Keratinocyte (primary cell): ENCODE data around the gene JOSD2. TPM values are rescaled to one million over a fixed set of nuclear protein-coding genes. Genes with fewer than 3 reads are reported as not detected.

Experiments used
- DNase-seq: peaks from one replicate; pipeline ENCODE4 v3.0.0-alpha.2; 2011; ENCODE audit warnings: low read depth, missing footprints, low spot score
- FAIRE-seq: peaks from 2 replicates; lab custom pipeline; 2011; peaks lifted over from hg19 to GRCh38; lab: Jason Lieb, UNC
- H2AFZ ChIP-seq: 2 replicates; pipeline ENCODE4 v1.6.0; 2012; ENCODE audit warnings: low read length, control low read depth, inconsistent platforms; ENCODE audit not compliant: control insufficient read depth
- H3K27ac ChIP-seq: 2 replicates; pipeline ENCODE4 v1.5.1; 2011; ENCODE audit warnings: low read length; ENCODE audit not compliant: control insufficient read depth, insufficient read depth
- H3K27me3 ChIP-seq: 3 replicates; pipeline ENCODE4 v1.6.0; 2011; ENCODE audit warnings: low read length; ENCODE audit not compliant: control insufficient read depth, insufficient read depth; ENCODE audit errors: extremely low read depth
- H3K36me3 ChIP-seq, 2 experiments: 2 replicates in 1 of 2; 3 replicates in 1 of 2; pipeline ENCODE4 v1.5.1; 2011; ENCODE audit warnings: low read length in 2 of 2, mild to moderate bottlenecking in 1 of 2; ENCODE audit not compliant: control insufficient read depth in 2 of 2, insufficient read depth in 2 of 2; ENCODE audit errors: extremely low read depth in 1 of 2
- H3K4me1 ChIP-seq: 3 replicates; pipeline ENCODE4 v1.5.1; 2011; ENCODE audit warnings: low read length; ENCODE audit not compliant: control insufficient read depth, insufficient read depth; ENCODE audit errors: extremely low read depth
- H3K4me2 ChIP-seq: 3 replicates; pipeline ENCODE4 v1.6.0; 2011; ENCODE audit warnings: low read depth, low read length; ENCODE audit not compliant: control insufficient read depth, insufficient read depth; ENCODE audit errors: extremely low read depth
- H3K4me3 ChIP-seq, 3 experiments: fragments of 200-600 bp in 1 of 3; sonication (generic) in 1 of 3; 2 replicates in 2 of 3; 3 replicates in 1 of 3; pipeline ENCODE4 v1.5.1; 2011 to 2016; ENCODE audit warnings: low read length in 3 of 3, mild to moderate bottlenecking in 3 of 3, control low read depth in 2 of 3, inconsistent platforms in 1 of 3, low read depth in 1 of 3, mixed read lengths in 1 of 3, mixed run types in 1 of 3, moderate library complexity in 1 of 3; ENCODE audit not compliant: control insufficient read depth in 2 of 3, insufficient read depth in 2 of 3; ENCODE audit errors: extremely low read depth in 1 of 3
- H3K79me2 ChIP-seq: 2 replicates; pipeline ENCODE4 v1.6.0; 2012; ENCODE audit warnings: low read length; ENCODE audit not compliant: control insufficient read depth, insufficient read depth
- H3K9ac ChIP-seq: 3 replicates; pipeline ENCODE4 v1.6.0; 2011; ENCODE audit warnings: low read length; ENCODE audit not compliant: control insufficient read depth, insufficient read depth; ENCODE audit errors: extremely low read depth
- H3K9me1 ChIP-seq: 3 replicates; pipeline ENCODE4 v1.6.0; 2011; ENCODE audit warnings: low read length; ENCODE audit not compliant: control insufficient read depth, insufficient read depth; ENCODE audit errors: extremely low read depth
- H3K9me3 ChIP-seq: 2 replicates; pipeline ENCODE4 v1.5.1; 2012; ENCODE audit warnings: low read depth, low read length; ENCODE audit not compliant: control insufficient read depth
- H4K20me1 ChIP-seq: 3 replicates; pipeline ENCODE4 v1.6.0; 2011; ENCODE audit warnings: low read length; ENCODE audit not compliant: control insufficient read depth, insufficient read depth; ENCODE audit errors: extremely low read depth
- EZH2 ChIP-seq: IDR thresholded peaks from one replicate; pipeline ENCODE4 v1.6.1; 2012; ENCODE audit warnings: inconsistent platforms, mild to moderate bottlenecking, low read length, moderate library complexity
- dilution Hi-C: fragments of 300-500 bp; cut with MboI; formaldehyde crosslinking; loops from one replicate; pipeline ENCODE4 v1.7.0; 2020; ENCODE audit warnings: low sequenced_read_pairs; ENCODE audit not compliant: extremely low pct_ligation_motif_present
- polyA plus RNA-seq, 5 experiments: library from polyadenylated mRNA; depleted of rRNA in 3 of 5; stranded (reverse) in 3 of 5; stranded (forward) in 1 of 5; unstranded in 1 of 5; fragments of >200 nt; gene quantifications; 1 replicate in 1 of 5; 2 replicates in 3 of 5; 3 replicates in 1 of 5; pipeline versions ENCODE4 v1.2.1 to v1.2.3, GENCODE V29; 2011 to 2012; ENCODE audit warnings: missing spikeins in 2 of 5, low read depth in 1 of 5, low replicate concordance in 1 of 5
- TF ChIP-seq, protein P1 (sequence below), 3 experiments: IDR thresholded peaks in 1 of 3; conservative IDR thresholded peaks in 1 of 3; optimal IDR thresholded peaks in 1 of 3; 2 replicates in 2 of 3; 3 replicates in 1 of 3; pipeline versions ENCODE3 to v1.5.1; 2011; ENCODE audit warnings: low read length in 3 of 3, mild to moderate bottlenecking in 3 of 3, moderate library complexity in 2 of 3, control low read depth in 1 of 3, inconsistent platforms in 1 of 3; ENCODE audit not compliant: insufficient read depth in 2 of 3; ENCODE audit errors: extremely low read depth in 1 of 3

Gene JOSD2
- polyA plus RNA-seq, 1 donor (not counting 4 experiments of a cell fraction or from before 2014, with no cell fraction given): 18.7 TPM

GRCh38 chr19:50555450-50556281 lies 44.7 kb upstream of the JOSD2 start:
- Histone ChIP-seq H3K79me2 (no peaks in the 10 kb centered on the region), H3K9me1 (no peaks in the 10 kb centered on the region), H2AFZ (no peak overlapping the region), H3K9me3 (no peaks in the 10 kb centered on the region), H3K4me2 (no peak overlapping the region), H3K4me1 (no peaks in the 10 kb centered on the region), H3K9ac (no peak overlapping the region), H3K4me3 (peak overlapping the region in 1 of 3 experiments; percentile 39), H3K27me3 (peaks cover 42% of the 10 kb centered on the region), H4K20me1 (no peaks in the 10 kb centered on the region), H3K36me3 (no peaks in the 10 kb centered on the region), H3K27ac (no peak overlapping the region)
- DNase-seq (no peak), FAIRE-seq (no peak)
- TF ChIP-seq EZH2: no peak
- TF ChIP-seq, protein P1, sequence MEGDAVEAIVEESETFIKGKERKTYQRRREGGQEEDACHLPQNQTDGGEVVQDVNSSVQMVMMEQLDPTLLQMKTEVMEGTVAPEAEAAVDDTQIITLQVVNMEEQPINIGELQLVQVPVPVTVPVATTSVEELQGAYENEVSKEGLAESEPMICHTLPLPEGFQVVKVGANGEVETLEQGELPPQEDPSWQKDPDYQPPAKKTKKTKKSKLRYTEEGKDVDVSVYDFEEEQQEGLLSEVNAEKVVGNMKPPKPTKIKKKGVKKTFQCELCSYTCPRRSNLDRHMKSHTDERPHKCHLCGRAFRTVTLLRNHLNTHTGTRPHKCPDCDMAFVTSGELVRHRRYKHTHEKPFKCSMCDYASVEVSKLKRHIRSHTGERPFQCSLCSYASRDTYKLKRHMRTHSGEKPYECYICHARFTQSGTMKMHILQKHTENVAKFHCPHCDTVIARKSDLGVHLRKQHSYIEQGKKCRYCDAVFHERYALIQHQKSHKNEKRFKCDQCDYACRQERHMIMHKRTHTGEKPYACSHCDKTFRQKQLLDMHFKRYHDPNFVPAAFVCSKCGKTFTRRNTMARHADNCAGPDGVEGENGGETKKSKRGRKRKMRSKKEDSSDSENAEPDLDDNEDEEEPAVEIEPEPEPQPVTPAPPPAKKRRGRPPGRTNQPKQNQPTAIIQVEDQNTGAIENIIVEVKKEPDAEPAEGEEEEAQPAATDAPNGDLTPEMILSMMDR (optimal IDR thresholded peaks at IDR 0.05 in 1 of 3, IDR thresholded peaks at IDR 0.05 in 1 of 3, conservative IDR thresholded peaks at IDR 0.05 in 1 of 3; ENCODE audit: extremely low read depth in 1 of 3, insufficient read depth in 2 of 3, low read length in 3 of 3): no peak
- dilution Hi-C loops: no loop called here

DNA sequence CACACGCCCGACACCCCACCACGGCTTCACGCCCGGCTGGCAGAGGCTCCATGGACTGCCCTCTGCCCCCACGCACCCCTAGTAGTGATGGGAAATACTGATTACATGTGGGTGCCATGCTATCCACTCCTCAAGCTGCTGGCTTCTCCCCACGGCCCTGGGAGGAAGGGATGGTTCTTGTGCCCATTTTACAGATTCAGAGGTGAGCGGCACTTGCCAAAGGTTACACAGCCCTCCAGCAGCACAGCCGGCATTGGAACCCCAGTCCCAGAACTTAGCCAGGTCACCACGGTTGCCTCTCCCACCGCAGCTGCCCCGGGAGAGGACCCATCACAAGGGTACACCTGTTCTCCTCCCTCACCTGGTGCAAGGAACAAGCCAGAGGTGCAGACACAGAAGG lies 44.0 kb upstream of the JOSD2 start:
- H3K27me3 ChIP-seq: peaks cover 49% of the 10 kb centered on the region
- H3K36me3 ChIP-seq: no peaks in the 10 kb centered on the region
- no peak overlapping the region for H3K9ac ChIP-seq
- TF ChIP-seq EZH2: no peak
- TF ChIP-seq, protein P1 (optimal IDR thresholded peaks at IDR 0.05 in 1 of 3, IDR thresholded peaks at IDR 0.05 in 1 of 3, conservative IDR thresholded peaks at IDR 0.05 in 1 of 3; ENCODE audit: extremely low read depth in 1 of 3, insufficient read depth in 2 of 3, low read length in 3 of 3): no peak
- DNase-seq (no peak), FAIRE-seq (no peak)
- no peaks in the 10 kb centered on the region for H3K79me2 ChIP-seq
- no peak overlapping the region for H3K27ac ChIP-seq
- dilution Hi-C loops: no loop called here
- no peak overlapping the region for H3K4me3 ChIP-seq
- H3K9me3 ChIP-seq: no peaks in the 10 kb centered on the region
- no peaks in the 10 kb centered on the region for H4K20me1 ChIP-seq
- H3K4me2 ChIP-seq: no peak overlapping the region
- no peak overlapping the region for H2AFZ ChIP-seq
- H3K4me1 ChIP-seq: no peaks in the 10 kb centered on the region
- H3K9me1 ChIP-seq: no peaks in the 10 kb centered on the region
